ENCODE results near the gene TRIM37.
A peak's percentile ranks its signal among the peaks of the same experiment; 100 is the strongest.
"Not testable (repeated sequence)": the region's sequence is repeated elsewhere in the genome, so short reads cannot be mapped to it uniquely, and the experiment has no call there.

TRIM37 gene

DNA sequence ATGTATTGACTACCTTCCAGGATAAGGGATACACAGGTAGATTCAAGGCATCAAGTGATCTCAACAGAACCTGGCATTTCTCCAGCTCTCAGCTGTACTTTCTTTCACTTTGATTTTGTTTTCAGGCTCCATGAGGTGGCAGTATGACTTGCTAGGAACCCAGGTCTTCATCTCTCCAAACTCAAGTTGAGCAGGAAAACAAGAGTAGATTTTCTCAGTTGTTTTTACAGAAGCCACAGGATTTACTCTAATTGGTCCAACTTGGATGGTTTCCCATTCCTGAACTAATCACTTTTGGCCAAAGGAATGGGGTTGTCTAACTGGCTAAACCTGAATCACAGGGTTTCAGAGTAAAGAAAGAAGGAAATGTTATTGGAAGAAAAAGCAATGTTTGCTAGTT lies 146.6 kb downstream of the TRIM37 start:
- Histone ChIP-seq H3K79me2 (ENCODE audit: insufficient read depth, low read length) (no peaks in the 10 kb centered on the region), H3K36me3 (ENCODE audit: insufficient read depth, low read length) (no peaks in the 10 kb centered on the region), H3K9me3 (ENCODE audit: insufficient read depth, low read length, severe bottlenecking) (no peaks in the 10 kb centered on the region), H3K27ac (ENCODE audit: low read length) (no peak overlapping the region), H3K4me2 (ENCODE audit: insufficient read depth, low read length) (no peak overlapping the region), H3K4me1 (ENCODE audit: insufficient read depth, low read length) (no peaks in the 10 kb centered on the region), H3K9ac (ENCODE audit: low read depth, low read length) (no peak overlapping the region), H4K20me1 (ENCODE audit: insufficient read depth, low read length) (no peaks in the 10 kb centered on the region), H3K4me3 (ENCODE audit: low read depth in 1 of 2, low read length in 2 of 2) (no peak overlapping the region), H3K27me3 (ENCODE audit: insufficient read depth, low read length, poor library complexity) (no peaks in the 10 kb centered on the region), H2AFZ (ENCODE audit: low read depth, low read length) (no peak overlapping the region)
- no peak for TF ChIP-seq EZH2 (IDR thresholded peaks at IDR 0.05; ENCODE audit: borderline replicate concordance, low read depth, low read length, severe bottlenecking)
- peak; percentile 30 for TF ChIP-seq CTCF (IDR thresholded peaks at IDR 0.05; ENCODE audit: borderline replicate concordance, extremely low read depth, low read length, poor library complexity, severe bottlenecking)
- no peak for DNase-seq
- no peak for ATAC-seq (ENCODE audit: insufficient read depth, low read depth)

DNA sequence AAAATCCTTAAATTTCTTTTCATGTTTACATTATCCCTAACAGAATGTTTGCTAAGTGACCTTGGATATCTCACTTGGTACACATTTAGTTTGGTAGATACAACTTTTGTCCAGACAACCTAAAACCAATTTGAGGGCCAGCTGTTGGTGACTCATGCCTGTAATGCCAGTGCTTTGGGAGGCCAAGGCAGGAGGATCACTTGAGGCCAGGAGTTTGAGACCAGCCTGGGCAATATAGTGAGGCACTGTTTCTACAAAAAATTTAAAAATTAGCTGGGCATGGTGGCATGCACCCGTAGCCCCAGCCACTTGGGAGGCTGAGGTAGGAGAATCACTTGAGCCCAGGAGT lies 149.0 kb downstream of the TRIM37 start:
- not testable (repeated sequence) for H3K4me2 ChIP-seq (ENCODE audit: insufficient read depth, low read length); H3K36me3 ChIP-seq (ENCODE audit: insufficient read depth, low read length); H3K9me3 ChIP-seq (ENCODE audit: insufficient read depth, low read length, severe bottlenecking); H3K9ac ChIP-seq (ENCODE audit: low read depth, low read length); DNase-seq; H3K27ac ChIP-seq (ENCODE audit: low read length); H3K27me3 ChIP-seq (ENCODE audit: insufficient read depth, low read length, poor library complexity); ATAC-seq (ENCODE audit: insufficient read depth, low read depth); H3K4me3 ChIP-seq (ENCODE audit: low read depth in 1 of 2, low read length in 2 of 2); H3K79me2 ChIP-seq (ENCODE audit: insufficient read depth, low read length); H2AFZ ChIP-seq (ENCODE audit: low read depth, low read length); H3K4me1 ChIP-seq (ENCODE audit: insufficient read depth, low read length); H4K20me1 ChIP-seq (ENCODE audit: insufficient read depth, low read length)

DNA sequence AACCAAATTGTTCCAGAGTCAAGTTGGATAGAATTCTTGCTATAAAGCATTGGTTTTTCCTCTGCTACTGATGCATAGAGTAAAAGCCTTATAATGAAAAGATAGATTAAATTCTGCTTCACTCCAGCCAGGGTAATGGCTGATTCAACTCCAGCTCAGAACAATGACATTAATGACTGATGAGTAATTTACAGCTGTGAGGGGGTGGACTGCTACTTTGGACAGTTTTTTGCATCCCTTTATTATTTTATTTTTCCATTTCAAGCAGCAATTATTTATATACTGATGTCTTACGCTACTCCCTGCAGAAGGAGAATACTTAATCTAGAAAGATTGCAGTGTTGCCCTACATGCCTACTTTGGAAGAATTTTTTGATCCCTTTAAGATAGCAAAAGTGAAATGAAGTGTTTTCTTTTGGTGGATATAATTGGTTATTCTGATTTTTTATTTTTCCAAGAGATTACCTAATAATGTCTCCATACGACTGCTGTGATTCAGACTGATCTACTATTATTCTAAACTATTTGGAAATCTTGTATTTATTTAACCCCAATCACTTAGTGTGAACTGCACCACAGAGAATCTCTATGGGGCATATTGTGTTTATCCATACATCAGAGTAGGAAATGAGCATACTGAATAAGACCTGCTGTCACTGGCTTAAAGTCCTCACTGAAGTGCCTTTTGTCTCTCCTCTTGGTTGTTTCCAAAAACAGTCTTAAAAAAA lies 149.5 kb downstream of the TRIM37 start:
- H4K20me1 ChIP-seq (ENCODE audit: insufficient read depth, low read length), result no peaks in the 10 kb centered on the region
- no peak overlapping the region for H3K27ac ChIP-seq (ENCODE audit: low read length)
- no peak overlapping the region for H2AFZ ChIP-seq (ENCODE audit: low read depth, low read length)
- DNase-seq (no peak), ATAC-seq (ENCODE audit: insufficient read depth, low read depth) (no peak)
- no peaks in the 10 kb centered on the region for H3K79me2 ChIP-seq (ENCODE audit: insufficient read depth, low read length)
- H3K4me2 ChIP-seq (ENCODE audit: insufficient read depth, low read length), result no peak overlapping the region
- H3K9ac ChIP-seq (ENCODE audit: low read depth, low read length), result no peak overlapping the region
- H3K27me3 ChIP-seq (ENCODE audit: insufficient read depth, low read length, poor library complexity), result no peaks in the 10 kb centered on the region
- no peaks in the 10 kb centered on the region for H3K9me3 ChIP-seq (ENCODE audit: insufficient read depth, low read length, severe bottlenecking)
- H3K4me3 ChIP-seq (ENCODE audit: low read depth in 1 of 2, low read length in 2 of 2), result no peak overlapping the region
- H3K4me1 ChIP-seq (ENCODE audit: insufficient read depth, low read length), result no peaks in the 10 kb centered on the region
- no peaks in the 10 kb centered on the region for H3K36me3 ChIP-seq (ENCODE audit: insufficient read depth, low read length)
- TF ChIP-seq CTCF (IDR thresholded peaks at IDR 0.05; ENCODE audit: borderline replicate concordance, extremely low read depth, low read length, poor library complexity, severe bottlenecking), result no peak
- TF ChIP-seq EZH2 (IDR thresholded peaks at IDR 0.05; ENCODE audit: borderline replicate concordance, low read depth, low read length, severe bottlenecking), result no peak

GRCh38 chr17:58954358-58954757 lies 152.3 kb downstream of the TRIM37 start:
- H3K27me3 ChIP-seq (ENCODE audit: insufficient read depth, low read length, poor library complexity); H3K27ac ChIP-seq (ENCODE audit: low read length); H3K79me2 ChIP-seq (ENCODE audit: insufficient read depth, low read length); H3K4me1 ChIP-seq (ENCODE audit: insufficient read depth, low read length); H3K4me2 ChIP-seq (ENCODE audit: insufficient read depth, low read length); H3K9ac ChIP-seq (ENCODE audit: low read depth, low read length); H4K20me1 ChIP-seq (ENCODE audit: insufficient read depth, low read length); H2AFZ ChIP-seq (ENCODE audit: low read depth, low read length); ATAC-seq (ENCODE audit: insufficient read depth, low read depth); H3K4me3 ChIP-seq (ENCODE audit: low read depth in 1 of 2, low read length in 2 of 2); H3K9me3 ChIP-seq (ENCODE audit: insufficient read depth, low read length, severe bottlenecking); H3K36me3 ChIP-seq (ENCODE audit: insufficient read depth, low read length); DNase-seq: not testable (repeated sequence)

Data from DND-41 (cell line).